ENCODE results near the gene VAV1.
A peak's percentile ranks its signal among the peaks of the same experiment; 100 is the strongest.

VAV1 gene

GRCh38 chr19:6733338-6734095 lies 39.0 kb upstream of the VAV1 start:
- Histone ChIP-seq H4K91ac (ENCODE audit: low read length) (no peak overlapping the region), H3K18ac (ENCODE audit: low read depth in 1 of 2, low read length in 2 of 2) (no peak overlapping the region), H3K27ac (ENCODE audit: low read length, poor library complexity, severe bottlenecking) (no peak overlapping the region), H3K79me1 (replicated peaks; ENCODE audit: low read length, poor library complexity, severe bottlenecking) (peaks cover 27% of the 10 kb centered on the region), H3K23ac (ENCODE audit: low read length in 2 of 2) (no peak overlapping the region), H3K14ac (ENCODE audit: low read length in 2 of 2) (no peak overlapping the region), H3K9me3 (ENCODE audit: control insufficient read depth, low read length) (no peaks in the 10 kb centered on the region), H3K4ac (ENCODE audit: low read depth in 1 of 2, low read length in 2 of 2) (no peak overlapping the region), H2BK5ac (ENCODE audit: low read depth, low read length, poor library complexity, severe bottlenecking) (no peak overlapping the region), H4K8ac (ENCODE audit: low read length) (no peak overlapping the region), H3K4me3 (ENCODE audit: insufficient read depth in 1 of 2, low read depth in 1 of 2, low read length in 2 of 2) (no peak overlapping the region), H3K9ac (ENCODE audit: low read length) (no peak overlapping the region), H2AK5ac (ENCODE audit: low read length, severe bottlenecking) (no peak overlapping the region), H3K4me2 (ENCODE audit: low read length, poor library complexity, severe bottlenecking) (no peak overlapping the region), H2BK120ac (ENCODE audit: low read depth, low read length) (no peak overlapping the region), H3K27me3 (ENCODE audit: control insufficient read depth in 1 of 2, insufficient read depth in 1 of 2, low read length in 2 of 2) (no peaks in the 10 kb centered on the region), H3K36me3 (ENCODE audit: control insufficient read depth in 1 of 2, insufficient read depth in 2 of 2, low read depth in 1 of 2, low read length in 2 of 2) (peaks cover 40 to 53% of the 10 kb centered on the region in 2 experiments), H2BK15ac (ENCODE audit: low read depth, poor library complexity, severe bottlenecking) (no peak overlapping the region), H2AFZ (ENCODE audit: low read depth, low read length) (no peak overlapping the region), H3K4me1 (ENCODE audit: control insufficient read depth, insufficient read depth, low read depth, low read length) (peaks cover 32% of the 10 kb centered on the region), H2BK12ac (ENCODE audit: low read length in 2 of 2) (no peak overlapping the region)
- 93% methylated on average over 29 of the region's 29 CpGs for WGBS
- no peak for DNase-seq

- H3K18ac ChIP-seq (ENCODE audit: low read depth in 1 of 2, low read length in 2 of 2) = no peak overlapping the region
- H2AFZ ChIP-seq (ENCODE audit: low read depth, low read length) = no peak overlapping the region
- DNase-seq = no peak
- H3K9ac ChIP-seq (ENCODE audit: low read length) = no peak overlapping the region
- no peak overlapping the region for H4K91ac ChIP-seq (ENCODE audit: low read length)
- H3K9me3 ChIP-seq (ENCODE audit: control insufficient read depth, low read length) = no peaks in the 10 kb centered on the region
- no peak overlapping the region for H2BK15ac ChIP-seq (ENCODE audit: low read depth, poor library complexity, severe bottlenecking)
- no peaks in the 10 kb centered on the region for H3K27me3 ChIP-seq (ENCODE audit: control insufficient read depth in 1 of 2, insufficient read depth in 1 of 2, low read length in 2 of 2)
- H3K4me1 ChIP-seq (ENCODE audit: control insufficient read depth, insufficient read depth, low read depth, low read length) = peaks cover 38% of the 10 kb centered on the region
- peaks cover 27% of the 10 kb centered on the region for H3K79me1 ChIP-seq (replicated peaks; ENCODE audit: low read length, poor library complexity, severe bottlenecking)
- H3K4ac ChIP-seq (ENCODE audit: low read depth in 1 of 2, low read length in 2 of 2) = no peak overlapping the region
- no peak overlapping the region for H3K14ac ChIP-seq (ENCODE audit: low read length in 2 of 2)
- no peak overlapping the region for H3K4me2 ChIP-seq (ENCODE audit: low read length, poor library complexity, severe bottlenecking)
- H3K23ac ChIP-seq (ENCODE audit: low read length in 2 of 2) = no peak overlapping the region
- H2BK12ac ChIP-seq (ENCODE audit: low read length in 2 of 2) = no peak overlapping the region
- no peak overlapping the region for H2BK120ac ChIP-seq (ENCODE audit: low read depth, low read length)
- 90% methylated on average over 20 of the region's 20 CpGs for WGBS
- no peak overlapping the region for H2BK5ac ChIP-seq (ENCODE audit: low read depth, low read length, poor library complexity, severe bottlenecking)
- no peak overlapping the region for H2AK5ac ChIP-seq (ENCODE audit: low read length, severe bottlenecking)
- H4K8ac ChIP-seq (ENCODE audit: low read length) = no peak overlapping the region
- no peak overlapping the region for H3K27ac ChIP-seq (ENCODE audit: low read length, poor library complexity, severe bottlenecking)
- peaks cover 37 to 53% of the 10 kb centered on the region in 2 experiments for H3K36me3 ChIP-seq (ENCODE audit: control insufficient read depth in 1 of 2, insufficient read depth in 2 of 2, low read depth in 1 of 2, low read length in 2 of 2)
- H3K4me3 ChIP-seq (ENCODE audit: insufficient read depth in 1 of 2, low read depth in 1 of 2, low read length in 2 of 2) = no peak overlapping the region
These were observed 38.3 kb upstream of the VAV1 start for GRCh38 chr19:6734096-6734696.

GRCh38 chr19:6735181-6735911 lies 37.2 kb upstream of the VAV1 start:
- H3K36me3 ChIP-seq (ENCODE audit: control insufficient read depth in 1 of 2, insufficient read depth in 2 of 2, low read depth in 1 of 2, low read length in 2 of 2) = peaks cover 34 to 44% of the 10 kb centered on the region in 2 experiments
- H3K9me3 ChIP-seq (ENCODE audit: control insufficient read depth, low read length) = no peaks in the 10 kb centered on the region
- peak overlapping the region; percentile 55 for H2AK5ac ChIP-seq (ENCODE audit: low read length, severe bottlenecking)
- WGBS = 80% methylated on average over 10 of the region's 15 CpGs
- peaks cover 38% of the 10 kb centered on the region for H3K4me1 ChIP-seq (ENCODE audit: control insufficient read depth, insufficient read depth, low read depth, low read length)
- H2BK5ac ChIP-seq (ENCODE audit: low read depth, low read length, poor library complexity, severe bottlenecking) = no peak overlapping the region
- H3K27ac ChIP-seq (ENCODE audit: low read length, poor library complexity, severe bottlenecking) = no peak overlapping the region
- H3K23ac ChIP-seq (ENCODE audit: low read length in 2 of 2) = no peak overlapping the region
- no peak overlapping the region for H3K18ac ChIP-seq (ENCODE audit: low read depth in 1 of 2, low read length in 2 of 2)
- no peak overlapping the region for H3K14ac ChIP-seq (ENCODE audit: low read length in 2 of 2)
- H3K4ac ChIP-seq (ENCODE audit: low read depth in 1 of 2, low read length in 2 of 2) = peak overlapping the region in 1 of 2 experiments; percentile 72
- peak overlapping the region; percentile 15 for H2BK120ac ChIP-seq (ENCODE audit: low read depth, low read length)
- no peaks in the 10 kb centered on the region for H3K27me3 ChIP-seq (ENCODE audit: control insufficient read depth in 1 of 2, insufficient read depth in 1 of 2, low read length in 2 of 2)
- H3K4me2 ChIP-seq (ENCODE audit: low read length, poor library complexity, severe bottlenecking) = peak overlapping the region; percentile 7
- no peak overlapping the region for H2AFZ ChIP-seq (ENCODE audit: low read depth, low read length)
- no peak overlapping the region for H4K91ac ChIP-seq (ENCODE audit: low read length)
- peak overlapping the region in 1 of 2 experiments; percentile 93 for H3K4me3 ChIP-seq (ENCODE audit: insufficient read depth in 1 of 2, low read depth in 1 of 2, low read length in 2 of 2)
- H2BK15ac ChIP-seq (ENCODE audit: low read depth, poor library complexity, severe bottlenecking) = no peak overlapping the region
- peak overlapping the region; percentile 97 for H3K9ac ChIP-seq (ENCODE audit: low read length)
- H4K8ac ChIP-seq (ENCODE audit: low read length) = peak overlapping the region; percentile 35
- H3K79me1 ChIP-seq (replicated peaks; ENCODE audit: low read length, poor library complexity, severe bottlenecking) = peaks cover 30% of the 10 kb centered on the region
- no peak overlapping the region for H2BK12ac ChIP-seq (ENCODE audit: low read length in 2 of 2)
- peak; percentile 16 for DNase-seq
